Transverse colon (tissue), 4 donors: ENCODE data around the gene IFNGR2. TPM values are rescaled to one million over a fixed set of nuclear protein-coding genes. Genes with fewer than 3 reads are reported as not detected.

Experiments
- DNase-seq: peaks from one replicate; pipeline ENCODE4 v3.0.0-alpha.2; 2019
- H3K27ac ChIP-seq, 4 donors: fragments of 200-600 bp; sonication (generic); 2 replicates each; pipeline ENCODE4 v1.5.1; 2016 to 2018; ENCODE audit warnings: inconsistent platforms in 4 of 4
- H3K27me3 ChIP-seq: fragments of 200-600 bp; sonication (generic); 2 replicates; pipeline ENCODE4 v1.5.1; 2017; ENCODE audit warnings: inconsistent platforms
- H3K36me3 ChIP-seq, 4 donors: fragments of 200-600 bp; sonication (generic); 2 replicates each; pipeline ENCODE4 v1.5.1; 2017 to 2019; ENCODE audit warnings: inconsistent platforms in 4 of 4
- H3K4me1 ChIP-seq, 4 donors: fragments of 200-600 bp; sonication (generic); 2 replicates each; pipeline ENCODE4 v1.5.1; 2017 to 2020; ENCODE audit warnings: inconsistent platforms in 4 of 4
- H3K4me3 ChIP-seq, 4 donors: fragments of 200-600 bp; sonication (generic); 1 replicate in 1 of 4; 2 replicates in 3 of 4; pipeline versions ENCODE4 v1.5.1 to v1.6.1; 2017 to 2019; ENCODE audit warnings: inconsistent platforms in 4 of 4
- H3K9me3 ChIP-seq, 2 donors: fragments of 200-600 bp; sonication (generic); 2 replicates each; pipeline ENCODE4 v1.5.1; 2017 to 2019; ENCODE audit warnings: inconsistent platforms in 2 of 2
- CTCF ChIP-seq, 5 experiments: fragments of 200-600 bp in 3 of 5; fragments of 450-650 bp in 2 of 5; sonication (generic) in 3 of 5; IDR thresholded peaks; 1 replicate in 2 of 5; 2 replicates in 3 of 5; pipeline ENCODE4 v1.5.1; 2016 to 2017; ENCODE audit warnings: antibody characterized with exemption in 5 of 5, inconsistent platforms in 3 of 5, mild to moderate bottlenecking in 2 of 5, moderate library complexity in 1 of 5
- EP300 ChIP-seq: sonication (generic); formaldehyde crosslinking; IDR thresholded peaks from one replicate; pipeline ENCODE4 v1.6.1; 2017; ENCODE audit warnings: antibody characterized with exemption, low read depth
- POLR2A ChIP-seq: fragments of 450-650 bp; IDR thresholded peaks from one replicate; pipeline ENCODE4 v1.6.1; 2016; ENCODE audit warnings: antibody characterized with exemption, mild to moderate bottlenecking, moderate library complexity
- POLR2AphosphoS5 ChIP-seq, 3 donors: sonication (generic); formaldehyde crosslinking; IDR thresholded peaks; one replicate each; pipeline ENCODE4 v1.6.1; 2016; ENCODE audit warnings: antibody characterized with exemption in 3 of 3
- WGBS, 2 donors: methylation state at CpG; one replicate each; pipeline ENCODE4 v1.1.5; 2018; ENCODE audit warnings: low coverage in 1 of 2; 5-methylcytosine and 5-hydroxymethylcytosine counted together
- in situ Hi-C, 4 donors: fragments of 200-750 bp; cut with MboI; loops; one replicate each; pipeline versions ENCODE4 v1.15.0 to v1.15.1; 2017; ENCODE audit warnings: low sequenced_read_pairs in 3 of 4, low pct_ligation_motif_present in 1 of 4, low pct_unique_long_range_greater_than_20kb in 1 of 4
- intact Hi-C: fragments of 100-400 bp; cut with DNase I; formaldehyde crosslinking; loops from one replicate; pipeline ENCODE4 v1.15.1; 2023; ENCODE audit warnings: low total_unique reads
- total RNA-seq, 4 donors: library from RNA; depleted of rRNA; stranded (reverse); fragments of >200 nt; gene quantifications; one replicate each; pipeline ENCODE4 v1.1.0, GENCODE V29; 2016

Gene IFNGR2
- total RNA-seq, 4 donors from 2014 or later = 40.8 to 131 (median 76.6) TPM

- H3K27me3 ChIP-seq = no peaks in the 10 kb centered on the region
- in situ Hi-C loops (no loop called here), intact Hi-C loops (loop anchor here (10.0 kb wide), 2 partner anchors 76 to 164 kb away; no protein-coding TSS in a partner anchor)
Observed at GRCh38 chr21:33368576-33368975, 34.6 kb upstream of the IFNGR2 start.

DNA sequence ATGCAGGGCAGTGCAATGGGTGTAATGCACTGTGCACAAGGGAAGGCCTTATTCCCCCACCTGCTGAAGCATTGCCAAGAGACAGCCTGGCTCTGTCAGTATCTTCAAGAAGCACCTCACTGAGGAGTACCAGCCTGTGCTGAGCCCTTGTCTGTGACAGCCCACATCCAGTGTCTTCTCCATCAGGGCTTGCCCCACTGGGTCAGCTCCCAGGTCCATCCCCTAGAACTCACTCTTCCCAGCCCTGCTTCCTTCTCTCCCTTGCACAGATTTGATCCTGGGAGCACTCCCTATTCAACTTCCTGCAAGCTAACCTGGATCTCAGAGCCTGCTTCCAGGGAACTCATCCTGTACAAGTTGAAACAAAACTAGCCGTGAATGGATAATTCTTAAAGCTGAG is 33.6 kb upstream of the IFNGR2 start:
- no peak for TF ChIP-seq POLR2A
- TF ChIP-seq EP300 = no peak
- no peak for TF ChIP-seq POLR2AphosphoS5 (IDR thresholded peaks at IDR 0.05)
- TF ChIP-seq CTCF (IDR thresholded peaks at IDR 0.05) = no peak
- intact Hi-C loops (loop anchor here (10.0 kb wide), 2 partner anchors 75 to 165 kb away; no protein-coding TSS in a partner anchor), in situ Hi-C loops (no loop called here)
- no peaks in the 10 kb centered on the region for H3K27me3 ChIP-seq
- 71 to 91% methylated on average over 1 of the region's 1 CpG for WGBS, 2 donors
- H3K4me3 ChIP-seq = no peak overlapping the region
- H3K4me1 ChIP-seq = peaks cover 0 to 13% (median 2%) of the 10 kb centered on the region in 4 donors
- H3K36me3 ChIP-seq = no peaks in the 10 kb centered on the region
- DNase-seq = peak; percentile 1
- H3K27ac ChIP-seq = no peak overlapping the region
- H3K9me3 ChIP-seq = peaks cover 10 to 11% of the 10 kb centered on the region in 2 donors

More at GRCh38 chr21:33368576-33368975, 34.6 kb upstream of the IFNGR2 start:
- Histone ChIP-seq H3K9me3 (peaks cover 10 to 11% of the 10 kb centered on the region in 2 donors), H3K4me3 (no peak overlapping the region), H3K36me3 (no peaks in the 10 kb centered on the region), H3K4me1 (peaks cover 0 to 10% (median 0%) of the 10 kb centered on the region in 4 donors), H3K27ac (no peak overlapping the region)
- 88 to 100% methylated on average over 2 to 3 of the region's 3 CpGs for WGBS, 2 donors
- TF ChIP-seq POLR2A = no peak
- no peak for TF ChIP-seq EP300
- no peak for TF ChIP-seq CTCF (IDR thresholded peaks at IDR 0.05)
- TF ChIP-seq POLR2AphosphoS5 (IDR thresholded peaks at IDR 0.05) = no peak
- no peak for DNase-seq

DNA sequence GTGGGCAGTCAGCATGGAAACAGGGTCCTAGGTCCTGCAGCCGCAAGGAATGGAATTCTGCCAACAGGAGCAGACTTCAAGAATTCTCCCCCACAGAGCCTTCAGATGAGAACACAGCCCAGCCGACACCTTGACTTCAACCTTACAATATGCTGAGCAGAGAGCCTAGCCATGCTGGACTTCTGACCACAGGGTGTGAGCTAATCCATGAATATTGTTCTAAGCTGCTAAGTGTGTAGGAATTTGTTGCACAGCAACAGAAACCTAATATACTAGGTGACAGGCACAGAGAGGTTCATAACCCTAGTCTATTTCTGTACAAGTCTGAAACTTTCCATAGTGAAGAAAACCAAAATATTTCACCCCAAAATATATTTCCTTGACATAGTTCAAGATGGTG is 32.9 kb upstream of the IFNGR2 start:
- Histone ChIP-seq H3K4me3 (no peak overlapping the region), H3K9me3 (peaks cover 10 to 11% of the 10 kb centered on the region in 2 donors), H3K27me3 (no peaks in the 10 kb centered on the region), H3K27ac (no peak overlapping the region), H3K36me3 (no peaks in the 10 kb centered on the region), H3K4me1 (peaks cover 0 to 17% (median 6%) of the 10 kb centered on the region in 4 donors)
- 84% methylated on average over 2 of the region's 2 CpGs; no CpG with 5 or more reads in 1 of the 2 donors for WGBS, 2 donors
- in situ Hi-C loops = no loop called here
- intact Hi-C loops = no loop called here
- DNase-seq = peak; percentile 7
- TF ChIP-seq EP300 (no peak), POLR2AphosphoS5 (IDR thresholded peaks at IDR 0.05) (no peak), POLR2A (no peak), CTCF (IDR thresholded peaks at IDR 0.05) (no peak)

GRCh38 chr21:33371366-33371765 is 31.8 kb upstream of the IFNGR2 start:
- intact Hi-C loops = no loop called here
- Histone ChIP-seq H3K27me3 (no peaks in the 10 kb centered on the region), H3K27ac (no peak overlapping the region), H3K4me1 (peaks cover 0 to 17% (median 6%) of the 10 kb centered on the region in 4 donors), H3K4me3 (no peak overlapping the region), H3K36me3 (no peaks in the 10 kb centered on the region), H3K9me3 (peaks cover 10 to 11% of the 10 kb centered on the region in 2 donors)
- TF ChIP-seq POLR2AphosphoS5 (IDR thresholded peaks at IDR 0.05) (no peak), CTCF (IDR thresholded peaks at IDR 0.05) (no peak), POLR2A (no peak), EP300 (no peak)
- DNase-seq = no peak
- 77 to 81% methylated on average over 2 to 3 of the region's 3 CpGs for WGBS, 2 donors
- in situ Hi-C loops = no loop called here
